AG08396 (cell line): ENCODE measurements around the gene HPN.

Experiments
- DNase-seq: peaks from one replicate; pipeline ENCODE4 v3.0.0; 2012; ENCODE audit warnings: low spot score, mixed read lengths

Gene HPN

GRCh38 chr19:35104361-35104760, 62.8 kb downstream of the HPN start:
- DNase-seq = no peak

GRCh38 chr19:35105047-35105410, 63.5 kb downstream of the HPN start:
- DNase-seq = no peak

GRCh38 chr19:35105411-35106290, 64.1 kb downstream of the HPN start:
- DNase-seq = no peak

GRCh38 chr19:35106291-35106583, 64.7 kb downstream of the HPN start:
- no peak for DNase-seq

- no peak for DNase-seq
Measured at GRCh38 chr19:35106898-35107541, 65.5 kb downstream of the HPN start.

GRCh38 chr19:35107545-35107944, 66.0 kb downstream of the HPN start:
- peak; percentile 55 for DNase-seq

GRCh38 chr19:35108730-35109129, 67.2 kb downstream of the HPN start:
- DNase-seq = no peak

GRCh38 chr19:35109395-35110112, 68.0 kb downstream of the HPN start:
- no peak for DNase-seq

GRCh38 chr19:35110974-35111373, 69.5 kb downstream of the HPN start:
- no peak for DNase-seq

- DNase-seq = no peak
Measured at GRCh38 chr19:35112995-35113688, 71.6 kb downstream of the HPN start.

GRCh38 chr19:35114353-35115176, 73.0 kb downstream of the HPN start:
- peak; percentile 84 for DNase-seq

- DNase-seq = no peak
Measured at GRCh38 chr19:35115177-35115951, 73.8 kb downstream of the HPN start, which contains the start of gene FXYD3. TSS of gene FXYD3 (plus strand) at chr19:35115823. CDS start at chr19:35119377, 3,554 bp downstream.
